ENCODE measurements around the gene VPS72.

VPS72 gene

GRCh38 chr1:151137789-151138188 is 52.2 kb downstream of the VPS72 start:
- POLR2A ChIA-PET, result no interaction called here
- CTCF ChIA-PET, result interaction anchor here (0.6 kb wide), 2 partner anchors 38 to 418 kb away, joined by 3 to 6 read pairs; no protein-coding TSS in a partner anchor
- Histone ChIP-seq H3K4me1 (ENCODE audit: control insufficient read depth, insufficient read depth, low read length) (no peaks in the 10 kb centered on the region), H3K4me3 (ENCODE audit: low read depth, low read length) (no peak overlapping the region), H3K9me3 (ENCODE audit: control insufficient read depth, insufficient read depth, low read depth, low read length) (no peaks in the 10 kb centered on the region), H3K36me3 (ENCODE audit: control insufficient read depth in 2 of 2, insufficient read depth in 1 of 2, low read length in 2 of 2) (peaks cover 0 to 70% of the 10 kb centered on the region in 2 experiments; a peak in 1 of 3 replicates), H3K27ac (ENCODE audit: extremely low read depth, low read depth, low read length) (no peak overlapping the region)
- TF ChIP-seq ZNF174 (tag by site-specific recombination; IDR thresholded peaks at IDR 0.05) (no peak), ZNF837 (tag by site-specific recombination; IDR thresholded peaks at IDR 0.05) (no peak), ZNF629 (tag by site-specific recombination; IDR thresholded peaks at IDR 0.05) (no peak), ZNF341 (tag by site-specific recombination; IDR thresholded peaks at IDR 0.05; ENCODE audit: low read depth) (no peak), ZNF239 (tag by site-specific recombination; IDR thresholded peaks at IDR 0.05) (no peak), PRDM4 (tag by site-specific recombination; IDR thresholded peaks at IDR 0.05) (no peak), ZNF37A (tag by site-specific recombination; IDR thresholded peaks at IDR 0.05) (no peak), ZNF791 (tag by site-specific recombination; IDR thresholded peaks at IDR 0.05) (no peak), ZNF777 (tag by site-specific recombination; IDR thresholded peaks at IDR 0.05; ENCODE audit: borderline replicate concordance) (no peak), CTCF (tag by site-specific recombination; IDR thresholded peaks at IDR 0.05) (no peak), ZSCAN5A (tag by site-specific recombination; IDR thresholded peaks at IDR 0.05) (no peak)

GRCh38 chr1:151135433-151136385 is 54.3 kb downstream of the VPS72 start:
- TF ChIP-seq PRDM10 (tag by site-specific recombination; IDR thresholded peaks at IDR 0.05), result peak; percentile 45; the same call in 1 of the 2 replicates
- TF ChIP-seq GLI2 (tag by site-specific recombination; IDR thresholded peaks at IDR 0.05; ENCODE audit: borderline replicate concordance, low read depth), result no peak
- no peak for TF ChIP-seq ZNF514 (tag by site-specific recombination; IDR thresholded peaks at IDR 0.05)
- 0 out of 2 replicates have a peak, but pooled peaks have one; percentile 16 for TF ChIP-seq GLIS2 (tag by site-specific recombination; IDR thresholded peaks at IDR 0.05)
- TF ChIP-seq GLIS1 (tag by site-specific recombination; IDR thresholded peaks at IDR 0.05), result peak; percentile 81
- TF ChIP-seq ZNF76 (tag by site-specific recombination; IDR thresholded peaks at IDR 0.05; ENCODE audit: borderline replicate concordance, low read depth), result no peak
- no peak for TF ChIP-seq EGR2 (tag by site-specific recombination; IDR thresholded peaks at IDR 0.05; ENCODE audit: low read depth)
- TF ChIP-seq ZNF366 (tag by site-specific recombination; conservative IDR thresholded peaks at IDR 0.05), result no peak
- Histone ChIP-seq H3K4me1 (ENCODE audit: control insufficient read depth, insufficient read depth, low read length) (no peaks in the 10 kb centered on the region), H3K36me3 (ENCODE audit: control insufficient read depth in 2 of 2, insufficient read depth in 1 of 2, low read length in 2 of 2) (peaks cover 0 to 70% of the 10 kb centered on the region in 2 experiments; a peak in 1 of 3 replicates), H3K4me3 (ENCODE audit: low read depth, low read length) (no peak overlapping the region), H3K9me3 (ENCODE audit: control insufficient read depth, insufficient read depth, low read depth, low read length) (no peaks in the 10 kb centered on the region), H3K27ac (ENCODE audit: extremely low read depth, low read depth, low read length) (no peak overlapping the region)
- POLR2A ChIA-PET, result no interaction called here
- CTCF ChIA-PET, result interaction anchor here (0.6 to 1.3 kb wide), 4 partner anchors 20 to 74 kb away, joined by 3 to 4 read pairs (median 4); partner anchors contain the start of gene TNFAIP8L2
